Thoracic aorta (tissue), 2 donors: Measurements from ENCODE around the gene LRRN2. TPM values are rescaled to one million over a fixed set of nuclear protein-coding genes. Genes with fewer than 3 reads are reported as not detected.

Experiments used
- ATAC-seq: fragments of 150-250 bp; one replicate; pipeline ENCODE4 v1.8.0; 2017; ENCODE audit warnings: low read depth; ENCODE audit not compliant: insufficient number of reproducible peaks, low FRiP score
- DNase-seq: peaks from one replicate; pipeline ENCODE4 v3.0.0-alpha.2; 2020; ENCODE audit warnings: low spot score
- H3K27ac ChIP-seq, 2 donors: fragments of 200-600 bp; sonication (generic); 1 replicate in 1 of 2; 2 replicates in 1 of 2; pipeline ENCODE4 v1.5.1; 2016; ENCODE audit warnings: mild to moderate bottlenecking in 2 of 2, moderate library complexity in 2 of 2
- H3K27me3 ChIP-seq: fragments of 200-600 bp; sonication (generic); replicated peaks from 2 replicates; pipeline ENCODE4 v1.6.0; 2016; ENCODE audit warnings: mild to moderate bottlenecking; ENCODE audit not compliant: insufficient read depth
- H3K36me3 ChIP-seq: fragments of 200-600 bp; sonication (generic); one replicate; pipeline ENCODE4 v1.5.1; 2016
- H3K4me1 ChIP-seq, 2 donors: fragments of 200-600 bp; sonication (generic); 1 replicate in 1 of 2; 2 replicates in 1 of 2; pipeline versions ENCODE4 v1.5.1 to v1.6.0; 2016; ENCODE audit warnings: low read depth in 2 of 2, mild to moderate bottlenecking in 1 of 2; ENCODE audit not compliant: control insufficient read depth in 1 of 2
- H3K4me3 ChIP-seq: fragments of 200-600 bp; sonication (generic); 2 replicates; pipeline ENCODE4 v1.5.1; 2016; ENCODE audit warnings: mild to moderate bottlenecking
- H3K9me3 ChIP-seq: fragments of 200-600 bp; sonication (generic); 2 replicates; pipeline ENCODE4 v1.5.1; 2016
- CTCF ChIP-seq: fragments of 200-600 bp; sonication (generic); IDR thresholded peaks from one replicate; pipeline ENCODE4 v1.5.1; 2019; ENCODE audit warnings: antibody characterized with exemption
- total RNA-seq, 2 donors: library from RNA; depleted of rRNA; stranded (reverse); fragments of >200 nt; gene quantifications; one replicate each; pipeline versions ENCODE4 v1.1.0 to v1.2.3, GENCODE V29; 2016

The LRRN2 gene
- total RNA-seq, 2 donors from 2014 or later = 0.63 to 0.81 TPM

- no peak for ATAC-seq
- H3K36me3 ChIP-seq = no peaks in the 10 kb centered on the region
- H3K4me3 ChIP-seq = no peak overlapping the region
- no peak overlapping the region for H3K27ac ChIP-seq
- no peak for TF ChIP-seq CTCF
- no peaks in the 10 kb centered on the region for H3K9me3 ChIP-seq
- no peak for DNase-seq
- H3K27me3 ChIP-seq = no peaks in the 10 kb centered on the region
- no peaks in the 10 kb centered on the region for H3K4me1 ChIP-seq
Observed at GRCh38 chr1:204711103-204711946, 25.8 kb upstream of the LRRN2 start.

- Histone ChIP-seq H3K4me3 (no peak overlapping the region), H3K27ac (no peak overlapping the region), H3K27me3 (no peaks in the 10 kb centered on the region), H3K36me3 (no peaks in the 10 kb centered on the region), H3K9me3 (no peaks in the 10 kb centered on the region), H3K4me1 (no peaks in the 10 kb centered on the region)
- DNase-seq (no peak), ATAC-seq (no peak)
- no peak for TF ChIP-seq CTCF
Observed at GRCh38 chr1:204709960-204710912, 24.7 kb upstream of the LRRN2 start.

- no peaks in the 10 kb centered on the region for H3K9me3 ChIP-seq
- H3K36me3 ChIP-seq = no peaks in the 10 kb centered on the region
- no peak for TF ChIP-seq CTCF
- H3K4me3 ChIP-seq = no peak overlapping the region
- ATAC-seq = no peak
- no peaks in the 10 kb centered on the region for H3K4me1 ChIP-seq
- H3K27me3 ChIP-seq = no peaks in the 10 kb centered on the region
- H3K27ac ChIP-seq = no peak overlapping the region
- DNase-seq = no peak
Observed at GRCh38 chr1:204709021-204709420, 23.5 kb upstream of the LRRN2 start.

- H3K27me3 ChIP-seq = no peaks in the 10 kb centered on the region
- H3K36me3 ChIP-seq = no peaks in the 10 kb centered on the region
- ATAC-seq (no peak), DNase-seq (no peak)
- H3K4me3 ChIP-seq = no peak overlapping the region
- no peaks in the 10 kb centered on the region for H3K4me1 ChIP-seq
- no peak for TF ChIP-seq CTCF
- H3K9me3 ChIP-seq = no peaks in the 10 kb centered on the region
- H3K27ac ChIP-seq = no peak overlapping the region
Observed at GRCh38 chr1:204706838-204707509, 21.4 kb upstream of the LRRN2 start.
